PC-3 (cell line): ENCODE data around the gene TMEM121B. TPM values are rescaled to one million over a fixed set of nuclear protein-coding genes. Genes with fewer than 3 reads are reported as not detected.
"Not testable (repeated sequence)": the region's sequence is repeated elsewhere in the genome, so short reads cannot be mapped to it uniquely, and the experiment has no call there.

Experiments
- ATAC-seq: fragments of 200-7000 bp; cut with Tn5 transposase; 2 replicates; pipeline ENCODE4 v1.9.1; 2020; ENCODE audit warnings: mild to moderate bottlenecking, moderate library complexity
- BruUV-seq: library from RNA; stranded (reverse); fragments of 400-500 nt; replicated peaks from 2 replicates; lab custom pipeline; 2021; lab: Mats Ljungman, UMichigan
- CTCF ChIA-PET: fragments of 300-600 bp; sonication (Branson Sonifier 250); formaldehyde crosslinking; loops from one replicate; lab custom pipeline; 2022; ENCODE audit warnings: antibody characterized with exemption; lab: Charles Lee
- POLR2A ChIA-PET: fragments of 300-600 bp; sonication (Branson Sonifier 250); formaldehyde crosslinking; loops from one replicate; lab custom pipeline; 2022; ENCODE audit warnings: antibody characterized with exemption; ENCODE audit not compliant: unreplicated experiment; lab: Charles Lee
- DNase-seq: peaks from one replicate; pipeline ENCODE4 v3.0.0-alpha.2; 2015
- H2AFZ ChIP-seq: fragments of 300-600 bp; sonication (generic); 2 replicates; pipeline ENCODE4 v1.6.0; 2016; ENCODE audit warnings: antibody characterized with exemption, low read length
- H3F3A ChIP-seq: fragments of 300-600 bp; sonication (generic); one replicate; pipeline ENCODE4 v1.6.0; 2017; ENCODE audit warnings: antibody characterized with exemption, low read length, control low read depth, mild to moderate bottlenecking; ENCODE audit not compliant: unreplicated experiment
- H3K27ac ChIP-seq: fragments of 300-600 bp; sonication (generic); 2 replicates; pipeline ENCODE4 v1.5.1; 2016; ENCODE audit warnings: mild to moderate bottlenecking, low read length
- H3K27me3 ChIP-seq: fragments of 300-600 bp; sonication (generic); 2 replicates; pipeline ENCODE4 v1.6.1; 2016; ENCODE audit warnings: low read length, mixed read lengths
- H3K36me3 ChIP-seq: fragments of 300-600 bp; sonication (generic); 2 replicates; pipeline ENCODE4 v1.6.1; 2016; ENCODE audit warnings: low read depth, mixed run types, low read length, mixed read lengths
- H3K4me1 ChIP-seq: fragments of 300-600 bp; sonication (generic); 2 replicates; pipeline ENCODE4 v1.5.1; 2016; ENCODE audit warnings: low read length; ENCODE audit not compliant: insufficient read depth
- H3K4me2 ChIP-seq: fragments of 300-600 bp; sonication (generic); 2 replicates; pipeline ENCODE4 v1.6.0; 2016; ENCODE audit warnings: low read length
- H3K4me3 ChIP-seq: fragments of 300-600 bp; sonication (generic); 2 replicates; pipeline ENCODE4 v1.5.1; 2016; ENCODE audit warnings: mild to moderate bottlenecking, low read length, mixed read lengths
- H3K79me2 ChIP-seq: fragments of 300-600 bp; sonication (generic); 2 replicates; pipeline ENCODE4 v1.6.1; 2017; ENCODE audit warnings: low read length, mixed read lengths
- H3K9ac ChIP-seq: fragments of 300-600 bp; sonication (generic); 2 replicates; pipeline ENCODE4 v1.6.0; 2016; ENCODE audit warnings: mild to moderate bottlenecking, low read length
- H3K9me2 ChIP-seq: fragments of 300-600 bp; sonication (generic); replicated peaks from 2 replicates; pipeline ENCODE4 v1.6.1; 2016; ENCODE audit warnings: mixed run types, low read length, mixed read lengths
- H3K9me3 ChIP-seq: fragments of 300-600 bp; sonication (generic); 2 replicates; pipeline ENCODE4 v1.6.1; 2016; ENCODE audit warnings: low read length, mixed read lengths
- H4K20me1 ChIP-seq: fragments of 300-600 bp; sonication (generic); 2 replicates; pipeline ENCODE4 v1.6.1; 2016; ENCODE audit warnings: low read length, mixed read lengths
- EZH2 ChIP-seq: fragments of 300-600 bp; sonication (generic); IDR thresholded peaks from one replicate; pipeline ENCODE4 v1.6.1; 2017; ENCODE audit warnings: antibody characterized with exemption, mild to moderate bottlenecking, low read length; ENCODE audit not compliant: unreplicated experiment
- EZH2phosphoT487 ChIP-seq: fragments of 300-600 bp; sonication (generic); IDR thresholded peaks from 2 replicates; pipeline ENCODE4 v1.6.1; 2018; ENCODE audit warnings: mild to moderate bottlenecking, antibody characterized with exemption, low read length, borderline replicate concordance
- intact Hi-C: fragments of 100-400 bp; cut with micrococcal nuclease; formaldehyde crosslinking; loops from 2 replicates; pipeline ENCODE4 v1.9.0; 2023
- total RNA-seq: library from RNA; depleted of rRNA; stranded (reverse); fragments of >200 nt; gene quantifications from 2 replicates; pipeline ENCODE4 v1.2.3, GENCODE V29; 2014
- TF ChIP-seq, protein P1 (sequence below): fragments of 300-600 bp; sonication (generic); conservative IDR thresholded peaks from 2 replicates; pipeline ENCODE4 v1.5.1; 2017; ENCODE audit warnings: antibody characterized with exemption, low read depth, mild to moderate bottlenecking, low read length

The TMEM121B gene
- total RNA-seq, 1 experiment from 2014 or later = 0.11 TPM

GRCh38 chr22:17152971-17153370, 31.8 kb upstream of the TMEM121B start:
- CTCF ChIA-PET = no interaction called here
- no peak overlapping the region for H3K4me2 ChIP-seq
- POLR2A ChIA-PET = no interaction called here
- no peak overlapping the region for H3K4me3 ChIP-seq
- H3K27ac ChIP-seq = no peak overlapping the region
- no peak overlapping the region for H2AFZ ChIP-seq
- no peak for ATAC-seq
- H3K9me2 ChIP-seq = no peaks in the 10 kb centered on the region
- TF ChIP-seq EZH2phosphoT487 (no peak), EZH2 (no peak)
- TF ChIP-seq, protein P1, sequence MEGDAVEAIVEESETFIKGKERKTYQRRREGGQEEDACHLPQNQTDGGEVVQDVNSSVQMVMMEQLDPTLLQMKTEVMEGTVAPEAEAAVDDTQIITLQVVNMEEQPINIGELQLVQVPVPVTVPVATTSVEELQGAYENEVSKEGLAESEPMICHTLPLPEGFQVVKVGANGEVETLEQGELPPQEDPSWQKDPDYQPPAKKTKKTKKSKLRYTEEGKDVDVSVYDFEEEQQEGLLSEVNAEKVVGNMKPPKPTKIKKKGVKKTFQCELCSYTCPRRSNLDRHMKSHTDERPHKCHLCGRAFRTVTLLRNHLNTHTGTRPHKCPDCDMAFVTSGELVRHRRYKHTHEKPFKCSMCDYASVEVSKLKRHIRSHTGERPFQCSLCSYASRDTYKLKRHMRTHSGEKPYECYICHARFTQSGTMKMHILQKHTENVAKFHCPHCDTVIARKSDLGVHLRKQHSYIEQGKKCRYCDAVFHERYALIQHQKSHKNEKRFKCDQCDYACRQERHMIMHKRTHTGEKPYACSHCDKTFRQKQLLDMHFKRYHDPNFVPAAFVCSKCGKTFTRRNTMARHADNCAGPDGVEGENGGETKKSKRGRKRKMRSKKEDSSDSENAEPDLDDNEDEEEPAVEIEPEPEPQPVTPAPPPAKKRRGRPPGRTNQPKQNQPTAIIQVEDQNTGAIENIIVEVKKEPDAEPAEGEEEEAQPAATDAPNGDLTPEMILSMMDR = no peak
- intact Hi-C loops = no loop called here
- no peaks in the 10 kb centered on the region for H3K9me3 ChIP-seq
- DNase-seq = no peak
- no peaks in the 10 kb centered on the region for H3K36me3 ChIP-seq
- no peaks in the 10 kb centered on the region for H3F3A ChIP-seq
- no peak overlapping the region for H3K9ac ChIP-seq
- BruUV-seq = no TSS peak
- H3K4me1 ChIP-seq = peaks cover 8% of the 10 kb centered on the region; the same call in 1 of the 2 replicates
- peaks cover 86% of the 10 kb centered on the region for H3K79me2 ChIP-seq
- H4K20me1 ChIP-seq = peaks cover 5% of the 10 kb centered on the region; the same call in 1 of the 2 replicates
- no peaks in the 10 kb centered on the region for H3K27me3 ChIP-seq

- H3K9me2 ChIP-seq = no peaks in the 10 kb centered on the region
- H3K4me1 ChIP-seq = peaks cover 2% of the 10 kb centered on the region; the same call in 1 of the 2 replicates
- intact Hi-C loops = no loop called here
- TF ChIP-seq, protein P1 = no peak
- TF ChIP-seq EZH2 = no peak
- no peak for TF ChIP-seq EZH2phosphoT487
- no peak overlapping the region for H3K27ac ChIP-seq
- no TSS peak for BruUV-seq
- peaks cover 80% of the 10 kb centered on the region for H3K79me2 ChIP-seq
- H4K20me1 ChIP-seq = peaks cover 5% of the 10 kb centered on the region; the same call in 1 of the 2 replicates
- no peak for ATAC-seq
- CTCF ChIA-PET = no interaction called here
- no peak overlapping the region for H2AFZ ChIP-seq
- POLR2A ChIA-PET = no interaction called here
- H3K4me2 ChIP-seq = no peak overlapping the region
- H3K27me3 ChIP-seq = no peaks in the 10 kb centered on the region
- H3K9ac ChIP-seq = no peak overlapping the region
- no peaks in the 10 kb centered on the region for H3F3A ChIP-seq
- no peaks in the 10 kb centered on the region for H3K9me3 ChIP-seq
- DNase-seq = no peak
- no peaks in the 10 kb centered on the region for H3K36me3 ChIP-seq
- no peak overlapping the region for H3K4me3 ChIP-seq
Observed at GRCh38 chr22:17152340-17152739, 31.2 kb upstream of the TMEM121B start.

DNA sequence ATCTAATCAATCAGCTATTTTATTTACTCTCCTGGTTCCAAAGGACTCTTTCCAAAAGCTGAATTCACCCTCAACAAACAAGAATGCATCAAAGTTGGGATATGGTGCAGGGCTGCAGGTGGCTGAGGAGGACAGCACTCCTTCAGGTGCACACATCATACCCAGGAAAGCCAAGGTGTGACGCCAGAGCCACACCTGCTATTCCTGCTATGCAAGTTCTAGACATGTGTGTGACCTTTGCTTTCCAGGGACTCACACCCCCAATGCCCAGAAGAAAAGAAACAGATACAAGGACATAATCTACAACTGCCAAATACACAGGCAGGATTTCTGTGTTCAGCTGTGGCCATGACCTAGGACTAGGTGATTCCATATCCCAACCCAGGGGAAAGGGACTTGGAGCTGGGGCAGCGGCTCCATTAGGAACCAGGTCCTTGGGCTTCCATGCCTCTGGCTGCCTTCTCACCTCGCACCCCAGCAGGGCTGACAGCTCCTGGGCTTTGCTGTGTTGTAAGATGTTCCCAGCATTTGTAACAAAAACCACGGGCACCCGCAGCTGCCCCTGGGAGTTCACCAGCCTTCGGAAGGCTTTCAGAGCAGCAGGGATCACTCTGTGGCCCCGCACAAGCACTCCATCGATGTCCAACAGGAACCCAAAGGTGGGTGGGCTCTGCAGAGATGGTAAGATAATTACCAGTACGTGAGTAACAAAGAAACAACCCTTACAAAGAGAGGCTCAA, 28.1 kb upstream of the TMEM121B start:
- intact Hi-C loops = no loop called here
- no peak for ATAC-seq
- POLR2A ChIA-PET = no interaction called here
- Histone ChIP-seq H3F3A (no peaks in the 10 kb centered on the region), H3K27me3 (no peaks in the 10 kb centered on the region), H3K9me2 (no peaks in the 10 kb centered on the region), H3K27ac (no peak overlapping the region), H3K36me3 (no peaks in the 10 kb centered on the region), H4K20me1 (no peaks in the 10 kb centered on the region), H3K9me3 (no peaks in the 10 kb centered on the region), H3K9ac (no peak overlapping the region), H3K4me3 (no peak overlapping the region), H2AFZ (no peak overlapping the region), H3K4me2 (no peak overlapping the region), H3K79me2 (peaks cover 50% of the 10 kb centered on the region), H3K4me1 (no peaks in the 10 kb centered on the region)
- DNase-seq = no peak
- TF ChIP-seq, protein P1 = no peak
- no peak for TF ChIP-seq EZH2
- TF ChIP-seq EZH2phosphoT487 = no peak
- CTCF ChIA-PET = no interaction called here
- no TSS peak for BruUV-seq

- H3K9me2 ChIP-seq, H3K4me2 ChIP-seq, POLR2A ChIA-PET, H3K4me3 ChIP-seq, CTCF ChIA-PET, H3F3A ChIP-seq, H4K20me1 ChIP-seq, H3K9me3 ChIP-seq, BruUV-seq, DNase-seq, H3K9ac ChIP-seq, ATAC-seq, H3K27ac ChIP-seq, H3K27me3 ChIP-seq, H3K36me3 ChIP-seq, H2AFZ ChIP-seq, H3K4me1 ChIP-seq, intact Hi-C loops: not testable (repeated sequence)
- peaks cover 35% of the 10 kb centered on the region for H3K79me2 ChIP-seq
Observed at GRCh38 chr22:17147458-17147857, 26.3 kb upstream of the TMEM121B start.
